GM18505 (cell line): ENCODE data around the gene CCDC160.
"Not testable (repeated sequence)": the region's sequence is repeated elsewhere in the genome, so short reads cannot be mapped to it uniquely, and the experiment has no call there.

Source experiments
- ATAC-seq: cut with Tn5 transposase; IDR thresholded peaks from one replicate; pipeline ENCODE4 v1.9.1; 2021; ENCODE audit not compliant: unreplicated experiment
- POLR2A ChIP-seq: IDR thresholded peaks from 4 replicates; pipeline ENCODE4 v1.6.1; 2011; ENCODE audit warnings: borderline replicate concordance; ENCODE audit not compliant: insufficient read depth, insufficient read length; ENCODE audit errors: extremely low read depth

CCDC160 gene

DNA sequence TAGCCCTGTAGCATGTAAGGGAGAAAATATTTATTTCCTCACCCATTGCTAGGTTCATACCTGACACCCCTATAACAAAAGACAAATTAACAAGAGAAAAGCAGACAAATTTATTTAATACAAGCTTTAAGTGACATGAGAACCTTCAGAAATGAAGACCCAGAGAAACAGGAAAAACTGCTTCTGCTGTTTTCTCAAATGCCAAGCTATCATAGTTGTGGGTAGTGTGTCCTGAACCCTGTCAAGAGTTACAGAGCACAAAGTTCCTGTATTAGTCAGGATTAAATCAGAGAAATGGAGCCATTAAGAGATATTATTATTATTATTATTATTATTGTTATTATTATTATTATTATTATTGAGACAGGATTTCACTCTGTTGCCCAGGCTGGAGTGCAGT is 17.5 kb downstream of the CCDC160 start:
- ATAC-seq = no peak
- no peak for TF ChIP-seq POLR2A

DNA sequence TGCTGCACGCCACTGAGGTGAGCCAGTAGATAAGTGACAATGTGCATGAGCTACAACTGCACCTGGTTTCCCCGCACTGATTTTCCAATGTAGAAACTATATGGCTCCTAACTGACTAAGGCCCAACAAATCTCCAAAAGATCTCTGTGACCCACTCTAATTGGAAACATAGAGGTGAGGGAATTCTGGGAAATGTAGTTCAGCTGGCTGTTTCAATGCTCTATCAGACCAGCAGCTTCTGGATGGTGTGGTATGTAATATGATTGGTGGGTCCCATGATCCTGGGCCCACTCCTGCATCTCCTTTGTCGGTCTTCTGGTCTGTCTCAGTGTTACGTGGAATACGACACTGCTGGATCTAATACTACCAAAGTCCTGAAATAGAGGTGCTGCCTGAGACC is 18.6 kb downstream of the CCDC160 start:
- no peak for ATAC-seq
- TF ChIP-seq POLR2A = no peak

DNA sequence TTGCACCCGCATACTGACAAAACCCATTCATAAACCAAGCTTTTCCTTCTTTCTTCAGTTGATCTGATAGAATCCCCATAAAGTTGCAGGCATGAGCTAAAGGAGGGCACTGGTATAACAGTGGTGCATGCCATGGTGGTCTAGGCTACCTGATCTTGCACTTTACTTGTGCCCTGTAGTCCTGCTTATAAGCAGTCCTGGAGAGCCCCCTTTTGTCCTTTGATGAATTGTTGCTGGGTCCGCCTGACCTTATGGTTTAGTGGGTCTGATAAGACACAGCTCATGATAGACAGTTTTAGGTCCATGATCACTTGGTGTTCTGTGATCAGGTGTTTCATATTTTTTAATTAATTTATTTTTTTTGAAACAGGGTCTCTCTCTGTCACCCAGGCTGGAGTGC is 19.7 kb downstream of the CCDC160 start:
- no peak for ATAC-seq
- no peak for TF ChIP-seq POLR2A

DNA sequence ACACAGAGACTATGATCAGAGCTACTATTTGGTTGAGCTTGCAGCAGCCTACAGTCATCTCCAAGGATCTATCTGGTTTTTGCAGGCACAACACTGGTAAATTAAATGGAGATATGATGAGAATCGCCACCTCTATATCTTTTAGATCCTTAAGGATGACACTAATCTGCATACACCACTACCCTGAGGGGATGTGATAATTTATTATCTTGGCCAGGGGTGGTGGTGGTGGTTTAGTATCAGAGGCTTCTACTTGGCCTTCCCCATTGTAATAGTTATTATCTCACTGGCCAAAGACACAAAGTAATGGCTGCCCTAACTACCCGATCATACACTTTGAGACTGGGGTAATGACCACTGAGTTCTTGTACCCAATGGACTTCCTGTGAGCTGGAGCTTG is 21.2 kb downstream of the CCDC160 start:
- no peak for ATAC-seq
- TF ChIP-seq POLR2A = no peak

GRCh38 chrX:134285934-134286333 is 49.0 kb downstream of the CCDC160 start:
- not testable (repeated sequence) for ATAC-seq

DNA sequence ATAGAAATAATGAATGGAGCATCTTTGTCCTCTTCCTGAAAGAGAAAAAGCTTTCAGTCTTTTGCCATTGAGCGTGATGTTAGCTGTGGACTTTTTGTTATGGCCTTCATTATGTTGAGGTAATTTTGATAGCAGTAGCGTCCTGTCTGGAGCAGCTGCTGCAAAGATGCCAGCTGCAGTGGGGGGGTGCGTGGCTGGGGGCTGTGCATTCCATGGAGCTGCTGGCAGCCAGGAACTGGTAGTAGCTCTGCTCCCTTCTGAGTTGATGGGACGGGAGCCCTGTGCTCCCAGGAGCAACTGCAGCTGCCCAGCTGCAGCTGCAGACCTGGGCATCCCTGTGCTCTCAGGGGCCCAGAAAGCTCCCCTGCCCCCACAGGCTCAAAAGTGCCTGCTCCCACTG is 50.4 kb downstream of the CCDC160 start:
- no peak for ATAC-seq
- no peak for TF ChIP-seq POLR2A

GRCh38 chrX:134294548-134294947 is 57.6 kb downstream of the CCDC160 start:
- no peak for TF ChIP-seq POLR2A
- ATAC-seq = no peak
